ENCODE results near the gene DBP. TPM values are rescaled to one million over a fixed set of nuclear protein-coding genes. Genes with fewer than 3 reads are reported as not detected.
A peak's percentile ranks its signal among the peaks of the same experiment; 100 is the strongest.
"Not testable (repeated sequence)": the region's sequence is repeated elsewhere in the genome, so short reads cannot be mapped to it uniquely, and the experiment has no call there.

DBP gene
- total RNA-seq, 6 donors from 2014 or later, result 5.2 to 25.4 (median 10.0) TPM

- DNase-seq (peak; percentile 98 to 99), ATAC-seq (ENCODE audit: low FRiP score in 2 of 2) (peak; percentile 76)
- H3K27ac ChIP-seq, result peak overlapping the region; percentile 92 to 97 (median 95)
- peak in 2 of 4 donors; percentile 39 to 85 for TF ChIP-seq POLR2A (IDR thresholded peaks at IDR 0.05)
- TF ChIP-seq POLR2AphosphoS5 (IDR thresholded peaks at IDR 0.05), result peak; percentile 68 to 95
- peak in 1 of 6 experiments; percentile 16 for TF ChIP-seq CTCF (IDR thresholded peaks at IDR 0.05)
- TF ChIP-seq EP300 (IDR thresholded peaks at IDR 0.05), result peak in 1 of 4 donors; percentile 82
- H3K4me3 ChIP-seq, result peak overlapping the region in 3 of 4 donors; percentile 66 to 82 (median 77)
- WGBS, 2 donors, result 6 to 7% methylated on average over 15 to 34 of the region's 37 CpGs
- peaks cover 74 to 85% (median 77%) of the 10 kb centered on the region in 4 donors for H3K4me1 ChIP-seq
- no peaks in the 10 kb centered on the region for H3K9me3 ChIP-seq
- no peaks in the 10 kb centered on the region for H3K27me3 ChIP-seq
- H3K36me3 ChIP-seq, result peaks cover 0 to 4% (median 0%) of the 10 kb centered on the region in 4 donors
Observed at GRCh38 chr19:48634424-48635262, 2.5 kb downstream of the DBP start.

GRCh38 chr19:48634036-48634342, 3.2 kb downstream of the DBP start:
- Histone ChIP-seq H3K4me1 (peaks cover 74 to 84% (median 78%) of the 10 kb centered on the region in 4 donors), H3K27ac (peak overlapping the region; percentile 77 to 97 (median 93)), H3K27me3 (no peaks in the 10 kb centered on the region), H3K4me3 (peak overlapping the region in 2 of 4 donors; percentile 77 to 82), H3K36me3 (peaks cover 0 to 7% (median 0%) of the 10 kb centered on the region in 4 donors), H3K9me3 (no peaks in the 10 kb centered on the region)
- ATAC-seq (ENCODE audit: low FRiP score in 2 of 2) (no peak), DNase-seq (no peak)
- no peak for TF ChIP-seq POLR2AphosphoS5 (IDR thresholded peaks at IDR 0.05)
- no peak for TF ChIP-seq POLR2A (IDR thresholded peaks at IDR 0.05)
- no peak for TF ChIP-seq CTCF (IDR thresholded peaks at IDR 0.05)
- TF ChIP-seq EP300 (IDR thresholded peaks at IDR 0.05), result no peak
- 39 to 57% methylated on average over 7 of the region's 7 CpGs for WGBS, 2 donors

- Histone ChIP-seq H3K36me3 (peaks cover 0 to 7% (median under 1%) of the 10 kb centered on the region in 4 donors), H3K4me1 (peaks cover 69 to 79% (median 74%) of the 10 kb centered on the region in 4 donors), H3K9me3 (no peaks in the 10 kb centered on the region), H3K27ac (peak overlapping the region; percentile 77 to 97 (median 93)), H3K27me3 (no peaks in the 10 kb centered on the region), H3K4me3 (peak overlapping the region in 1 of 4 donors; percentile 77)
- DNase-seq (peak in 1 of 2 donors; percentile 26), ATAC-seq (ENCODE audit: low FRiP score in 2 of 2) (no peak)
- 77 to 86% methylated on average over 15 to 22 of the region's 22 CpGs for WGBS, 2 donors
- TF ChIP-seq CTCF (IDR thresholded peaks at IDR 0.05) (no peak), POLR2AphosphoS5 (IDR thresholded peaks at IDR 0.05) (no peak), POLR2A (IDR thresholded peaks at IDR 0.05) (no peak), EP300 (IDR thresholded peaks at IDR 0.05) (no peak)
Observed at GRCh38 chr19:48633148-48634035, 3.8 kb downstream of the DBP start.

GRCh38 chr19:48632692-48633147, 4.5 kb downstream of the DBP start:
- Histone ChIP-seq H3K4me3 (no peak overlapping the region), H3K4me1 (peaks cover 67 to 77% (median 72%) of the 10 kb centered on the region in 4 donors), H3K27me3 (no peaks in the 10 kb centered on the region), H3K36me3 (peaks cover 0 to 10% (median 2%) of the 10 kb centered on the region in 4 donors), H3K9me3 (no peaks in the 10 kb centered on the region), H3K27ac (peak overlapping the region; percentile 77 to 97 (median 93))
- DNase-seq (peak in 1 of 2 donors; percentile 31), ATAC-seq (ENCODE audit: low FRiP score in 2 of 2) (no peak)
- TF ChIP-seq EP300 (IDR thresholded peaks at IDR 0.05) (no peak), POLR2AphosphoS5 (IDR thresholded peaks at IDR 0.05) (no peak), POLR2A (IDR thresholded peaks at IDR 0.05) (no peak), CTCF (IDR thresholded peaks at IDR 0.05) (no peak)

GRCh38 chr19:48632286-48632685, 4.9 kb downstream of the DBP start:
- H3K27me3 ChIP-seq; DNase-seq; ATAC-seq (ENCODE audit: low FRiP score in 2 of 2); H3K9me3 ChIP-seq; H3K4me3 ChIP-seq: not testable (repeated sequence)
- Histone ChIP-seq H3K36me3 (peaks cover 0 to 13% (median 2%) of the 10 kb centered on the region in 4 donors), H3K4me1 (peaks cover 67 to 76% (median 71%) of the 10 kb centered on the region in 4 donors), H3K27ac (peak overlapping the region; percentile 77 to 97 (median 93))
- WGBS, 2 donors, result 93 to 95% methylated on average over 11 of the region's 11 CpGs
